Lung (tissue), 12 donors: ENCODE measurements around the gene RAB30. TPM values are rescaled to one million over a fixed set of nuclear protein-coding genes. Genes with fewer than 3 reads are reported as not detected.
A peak's percentile ranks its signal among the peaks of the same experiment; 100 is the strongest.

Experiments
- ATAC-seq: fragments of 200-7000 bp; cut with Tn5 transposase; one replicate; pipeline ENCODE4 v1.9.1; 2020; ENCODE audit warnings: moderate number of reproducible peaks; ENCODE audit not compliant: insufficient read depth, low FRiP score
- DNase-seq, 3 donors: peaks; one replicate each; pipeline ENCODE4 v3.0.0-alpha.2; 2013 to 2017
- H3K27ac ChIP-seq, 2 donors: one replicate each; pipeline ENCODE4 v1.5.1; 2013; ENCODE audit warnings: mild to moderate bottlenecking in 2 of 2, moderate library complexity in 2 of 2, control low read depth in 1 of 2, inconsistent platforms in 1 of 2, low read depth in 1 of 2, low read length in 1 of 2
- H3K27me3 ChIP-seq, 3 donors: one replicate each; pipeline ENCODE4 v1.5.1; 2013; ENCODE audit warnings: low read length in 2 of 3; ENCODE audit not compliant: control insufficient read depth in 3 of 3, insufficient read depth in 3 of 3
- H3K36me3 ChIP-seq, 4 donors: one replicate each; pipeline ENCODE4 v1.5.1; 2013; ENCODE audit warnings: low read length in 4 of 4, mild to moderate bottlenecking in 1 of 4, moderate library complexity in 1 of 4; ENCODE audit not compliant: control insufficient read depth in 4 of 4, insufficient read depth in 4 of 4
- H3K4me1 ChIP-seq, 5 donors: one replicate each; pipeline ENCODE4 v1.5.1; 2013; ENCODE audit warnings: low read length in 5 of 5, mild to moderate bottlenecking in 2 of 5, moderate library complexity in 1 of 5; ENCODE audit not compliant: control insufficient read depth in 5 of 5, insufficient read depth in 5 of 5
- H3K4me3 ChIP-seq: one replicate; pipeline ENCODE4 v1.5.1; 2013; ENCODE audit warnings: mild to moderate bottlenecking, control low read depth, moderate library complexity
- H3K9ac ChIP-seq, 2 donors: one replicate each; pipeline ENCODE4 v1.5.1; 2013; ENCODE audit warnings: low read length in 2 of 2, control low read depth in 1 of 2; ENCODE audit not compliant: insufficient read depth in 1 of 2
- H3K9me3 ChIP-seq, 4 donors: one replicate each; pipeline ENCODE4 v1.5.1; 2013; ENCODE audit warnings: low read length in 3 of 4, mild to moderate bottlenecking in 1 of 4, moderate library complexity in 1 of 4; ENCODE audit not compliant: control insufficient read depth in 4 of 4, insufficient read depth in 3 of 4
- WGBS, 2 donors: extraction: QIAGEN DNeasy Blood & Tissue Kit; methylation state at CpG; one replicate each; pipeline ENCODE4 v1.1.7; 2013; 5-methylcytosine and 5-hydroxymethylcytosine counted together
- polyA plus RNA-seq, 2 donors: library from polyadenylated mRNA; stranded (reverse); fragments of 200-250 nt; gene quantifications; one replicate each; pipeline ENCODE4 v1.2.1, GENCODE V29; 2013
- total RNA-seq, 2 donors: library from RNA; depleted of rRNA in 1 of 2; stranded (reverse); fragments of >200 nt in 1 of 2; gene quantifications; one replicate each; pipeline ENCODE4 v1.2.1, GENCODE V29; 2014 to 2021
- TF ChIP-seq, protein P1 (sequence below): IDR thresholded peaks from 2 replicates; pipeline ENCODE4 v1.5.1; 2012; ENCODE audit warnings: mild to moderate bottlenecking; ENCODE audit errors: control extremely low read depth, extremely low read depth
- donor health status: control.
- donor health status: control.
- donor health status: Bipolar disorder and iron deficiency.
- donor health status: healthy.
- donor health status: DM: yes; HTN: yes; CAD: no.

The RAB30 gene
- total and polyA plus RNA-seq, 4 donors, result 1.6 to 25.5 (median 7.5) TPM

GRCh38 chr11:82930734-82931133 lies 141.0 kb downstream of the RAB30 start:
- Histone ChIP-seq H3K27me3 (no peaks in the 10 kb centered on the region), H3K27ac (no peak overlapping the region), H3K36me3 (no peaks in the 10 kb centered on the region), H3K4me1 (no peaks in the 10 kb centered on the region), H3K4me3 (no peak overlapping the region), H3K9ac (no peak overlapping the region), H3K9me3 (no peaks in the 10 kb centered on the region)
- 84% methylated on average over 2 of the region's 2 CpGs for WGBS, 2 donors
- ATAC-seq (no peak), DNase-seq (no peak)
- TF ChIP-seq, protein P1, sequence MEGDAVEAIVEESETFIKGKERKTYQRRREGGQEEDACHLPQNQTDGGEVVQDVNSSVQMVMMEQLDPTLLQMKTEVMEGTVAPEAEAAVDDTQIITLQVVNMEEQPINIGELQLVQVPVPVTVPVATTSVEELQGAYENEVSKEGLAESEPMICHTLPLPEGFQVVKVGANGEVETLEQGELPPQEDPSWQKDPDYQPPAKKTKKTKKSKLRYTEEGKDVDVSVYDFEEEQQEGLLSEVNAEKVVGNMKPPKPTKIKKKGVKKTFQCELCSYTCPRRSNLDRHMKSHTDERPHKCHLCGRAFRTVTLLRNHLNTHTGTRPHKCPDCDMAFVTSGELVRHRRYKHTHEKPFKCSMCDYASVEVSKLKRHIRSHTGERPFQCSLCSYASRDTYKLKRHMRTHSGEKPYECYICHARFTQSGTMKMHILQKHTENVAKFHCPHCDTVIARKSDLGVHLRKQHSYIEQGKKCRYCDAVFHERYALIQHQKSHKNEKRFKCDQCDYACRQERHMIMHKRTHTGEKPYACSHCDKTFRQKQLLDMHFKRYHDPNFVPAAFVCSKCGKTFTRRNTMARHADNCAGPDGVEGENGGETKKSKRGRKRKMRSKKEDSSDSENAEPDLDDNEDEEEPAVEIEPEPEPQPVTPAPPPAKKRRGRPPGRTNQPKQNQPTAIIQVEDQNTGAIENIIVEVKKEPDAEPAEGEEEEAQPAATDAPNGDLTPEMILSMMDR, result no peak

DNA sequence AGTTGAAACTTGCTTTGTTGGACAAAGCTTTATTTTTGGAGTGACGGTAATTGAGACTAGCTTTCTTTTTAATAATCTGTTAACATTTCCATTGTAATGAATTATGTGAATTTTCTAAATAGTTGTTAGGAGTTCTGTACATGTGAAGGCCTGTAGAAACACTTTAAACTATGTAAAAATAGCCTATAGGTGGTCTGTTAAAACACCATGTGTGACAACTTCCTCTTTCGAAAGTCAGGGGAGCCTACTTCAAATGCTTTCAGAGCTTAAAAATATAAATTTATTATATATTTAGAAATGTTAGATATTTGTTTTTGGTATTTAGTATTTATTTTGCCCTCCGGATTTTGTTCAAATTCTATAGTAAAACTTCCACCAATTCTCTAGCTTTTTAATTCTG lies 141.5 kb downstream of the RAB30 start:
- Histone ChIP-seq H3K9me3 (no peaks in the 10 kb centered on the region), H3K9ac (no peak overlapping the region), H3K27ac (no peak overlapping the region), H3K4me3 (no peak overlapping the region), H3K4me1 (no peaks in the 10 kb centered on the region), H3K36me3 (no peaks in the 10 kb centered on the region), H3K27me3 (no peaks in the 10 kb centered on the region)
- 70 to 85% methylated on average over 3 of the region's 3 CpGs for WGBS, 2 donors
- no peak for DNase-seq
- ATAC-seq, result no peak
- TF ChIP-seq, protein P1, result no peak

GRCh38 chr11:82929121-82929520 lies 142.6 kb downstream of the RAB30 start:
- Histone ChIP-seq H3K27ac (no peak overlapping the region), H3K4me1 (no peaks in the 10 kb centered on the region), H3K9ac (no peak overlapping the region), H3K4me3 (no peak overlapping the region), H3K36me3 (no peaks in the 10 kb centered on the region), H3K9me3 (no peaks in the 10 kb centered on the region), H3K27me3 (no peaks in the 10 kb centered on the region)
- ATAC-seq (no peak), DNase-seq (no peak)
- TF ChIP-seq, protein P1, result no peak
- WGBS, 2 donors, result 98 to 99% methylated on average over 8 to 9 of the region's 10 CpGs

DNA sequence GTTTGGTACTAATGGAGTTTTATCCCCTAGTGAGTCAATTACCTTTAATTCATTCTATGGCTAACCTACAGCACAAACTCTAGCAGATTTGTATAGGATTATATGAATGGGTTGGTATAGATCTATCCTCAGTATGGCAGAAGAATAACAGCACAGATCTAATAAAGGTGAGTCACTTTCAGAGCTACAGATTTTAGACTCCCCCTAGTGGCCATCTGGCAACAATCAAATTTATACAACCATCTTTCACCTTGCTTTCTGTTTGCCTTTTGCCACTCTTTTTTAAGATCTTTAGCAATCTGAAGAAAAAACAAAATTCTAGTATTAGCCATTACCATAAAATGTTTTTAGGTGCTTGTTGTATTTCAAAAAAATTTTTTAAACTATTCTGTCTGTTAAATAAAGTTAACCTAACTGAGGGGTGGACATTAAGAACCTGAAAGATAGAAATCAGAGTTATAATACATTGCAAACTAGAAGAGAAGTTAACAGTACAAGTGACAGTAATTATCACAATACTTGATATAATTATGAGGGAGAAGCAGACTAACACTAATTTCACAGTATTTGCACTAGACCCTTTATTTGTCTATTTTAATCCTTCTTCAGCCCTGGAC lies 144.3 kb downstream of the RAB30 start:
- TF ChIP-seq, protein P1, result peak; percentile 62
- no peaks in the 10 kb centered on the region for H3K4me1 ChIP-seq
- H3K36me3 ChIP-seq, result no peaks in the 10 kb centered on the region
- no peaks in the 10 kb centered on the region for H3K9me3 ChIP-seq
- no peak overlapping the region for H3K9ac ChIP-seq
- no peaks in the 10 kb centered on the region for H3K27me3 ChIP-seq
- no peak overlapping the region for H3K4me3 ChIP-seq
- H3K27ac ChIP-seq, result no peak overlapping the region
- ATAC-seq, result no peak
- peak in 2 of 3 donors; percentile 48 to 51 for DNase-seq
